ENCODE measurements around the gene CARD16.
"Not testable (repeated sequence)": the region's sequence is repeated elsewhere in the genome, so short reads cannot be mapped to it uniquely, and the experiment has no call there.

CARD16 gene

DNA sequence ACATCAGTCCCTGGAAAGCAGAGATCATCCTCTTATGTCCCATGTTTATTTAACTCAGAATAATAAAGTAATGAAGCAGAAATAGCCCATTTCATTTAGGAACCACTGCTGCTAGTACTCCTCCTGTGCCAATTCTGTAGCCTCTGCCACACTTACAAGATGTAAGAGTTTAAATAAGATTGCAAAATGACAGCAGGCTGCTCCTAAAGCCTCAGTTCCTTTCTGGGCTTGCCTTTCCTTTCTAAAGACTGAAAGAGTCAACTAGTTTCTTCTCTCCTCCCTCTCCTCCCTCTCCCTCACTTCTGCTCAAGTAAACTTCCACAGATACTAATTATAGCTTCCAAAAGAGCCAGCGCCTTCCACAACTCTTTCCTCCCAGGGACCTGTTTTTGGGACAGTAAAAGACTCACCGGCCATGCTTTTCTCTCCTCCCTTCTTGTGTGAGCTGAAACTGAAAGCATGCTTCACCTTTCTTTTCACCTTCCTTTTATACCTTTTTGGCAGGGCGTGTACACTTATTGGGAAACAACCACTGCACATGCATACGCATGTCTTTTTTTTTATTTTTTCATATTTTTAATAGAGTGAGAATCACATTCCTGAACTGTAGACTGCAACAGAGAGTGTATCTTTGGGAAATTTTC is 26.1 kb upstream of the CARD16 start:
- H3K79me2 ChIP-seq (ENCODE audit: control insufficient read depth, insufficient read depth, low read length, unreplicated experiment) = no peaks in the 10 kb centered on the region
- no peak overlapping the region for H2AFZ ChIP-seq (ENCODE audit: low read length, unreplicated experiment)
- H3K27ac ChIP-seq (ENCODE audit: low read depth, low read length) = no peak overlapping the region

DNA sequence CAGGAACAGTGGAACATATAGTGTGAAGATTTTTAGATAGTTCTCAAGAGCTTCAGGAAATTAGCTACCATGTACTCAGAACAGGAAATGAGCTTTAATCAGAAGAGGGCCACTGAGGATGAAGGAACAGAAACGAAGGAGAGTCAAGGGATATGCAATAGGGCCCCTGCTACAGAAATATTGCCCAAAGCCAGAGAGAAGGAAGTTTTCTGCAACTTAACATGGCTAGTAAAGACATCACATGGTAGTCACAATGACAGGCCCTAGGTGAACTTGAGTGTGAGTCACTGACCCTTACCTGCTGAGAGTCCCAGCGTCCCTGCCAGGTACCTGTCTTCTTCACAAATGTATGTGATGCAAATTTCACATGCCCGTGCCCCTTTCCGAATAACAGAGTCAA is 25.2 kb upstream of the CARD16 start:
- Histone ChIP-seq H3K4me1 (ENCODE audit: control insufficient read depth, insufficient read depth, low read length, unreplicated experiment) (no peaks in the 10 kb centered on the region), H3K4me3 (ENCODE audit: low read depth, low read length) (no peak overlapping the region), H2AFZ (ENCODE audit: low read length, unreplicated experiment) (no peak overlapping the region), H3K79me2 (ENCODE audit: control insufficient read depth, insufficient read depth, low read length, unreplicated experiment) (no peaks in the 10 kb centered on the region), H3K27ac (ENCODE audit: low read depth, low read length) (no peak overlapping the region), H3K27me3 (ENCODE audit: insufficient read depth, low read length) (no peaks in the 10 kb centered on the region), H3K36me3 (ENCODE audit: insufficient read depth, low read length) (no peaks in the 10 kb centered on the region)

More for the DNA sequence above, 26.1 kb upstream of the CARD16 start:
- Histone ChIP-seq H3K4me3 (ENCODE audit: low read depth, low read length) (no peak overlapping the region), H3K4me1 (ENCODE audit: control insufficient read depth, insufficient read depth, low read length, unreplicated experiment) (no peaks in the 10 kb centered on the region), H3K27me3 (ENCODE audit: insufficient read depth, low read length) (no peaks in the 10 kb centered on the region), H3K36me3 (ENCODE audit: insufficient read depth, low read length) (no peaks in the 10 kb centered on the region)

DNA sequence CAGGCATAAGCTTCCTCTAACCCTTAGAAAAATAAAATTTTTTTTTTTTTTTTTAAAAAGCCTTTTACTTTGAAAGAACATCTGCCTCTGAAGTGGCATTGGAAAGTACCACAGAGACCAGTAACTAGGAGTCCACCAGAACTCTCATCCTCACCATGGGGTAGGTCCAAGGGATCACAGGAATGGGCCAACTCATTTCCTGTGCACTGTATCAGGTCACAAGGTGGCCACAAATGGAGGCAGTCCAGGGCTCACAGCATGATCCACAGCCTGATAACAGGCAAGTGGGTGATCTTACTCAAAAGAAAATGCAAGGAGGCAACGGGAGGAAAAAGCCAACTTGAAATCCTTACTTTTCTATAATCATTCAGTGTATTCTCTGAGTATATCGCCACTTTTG is 24.6 kb upstream of the CARD16 start:
- not testable (repeated sequence) for H3K4me3 ChIP-seq (ENCODE audit: low read depth, low read length); H3K4me1 ChIP-seq (ENCODE audit: control insufficient read depth, insufficient read depth, low read length, unreplicated experiment); H3K27me3 ChIP-seq (ENCODE audit: insufficient read depth, low read length); H3K79me2 ChIP-seq (ENCODE audit: control insufficient read depth, insufficient read depth, low read length, unreplicated experiment); H3K27ac ChIP-seq (ENCODE audit: low read depth, low read length); H3K36me3 ChIP-seq (ENCODE audit: insufficient read depth, low read length); H2AFZ ChIP-seq (ENCODE audit: low read length, unreplicated experiment)

DNA sequence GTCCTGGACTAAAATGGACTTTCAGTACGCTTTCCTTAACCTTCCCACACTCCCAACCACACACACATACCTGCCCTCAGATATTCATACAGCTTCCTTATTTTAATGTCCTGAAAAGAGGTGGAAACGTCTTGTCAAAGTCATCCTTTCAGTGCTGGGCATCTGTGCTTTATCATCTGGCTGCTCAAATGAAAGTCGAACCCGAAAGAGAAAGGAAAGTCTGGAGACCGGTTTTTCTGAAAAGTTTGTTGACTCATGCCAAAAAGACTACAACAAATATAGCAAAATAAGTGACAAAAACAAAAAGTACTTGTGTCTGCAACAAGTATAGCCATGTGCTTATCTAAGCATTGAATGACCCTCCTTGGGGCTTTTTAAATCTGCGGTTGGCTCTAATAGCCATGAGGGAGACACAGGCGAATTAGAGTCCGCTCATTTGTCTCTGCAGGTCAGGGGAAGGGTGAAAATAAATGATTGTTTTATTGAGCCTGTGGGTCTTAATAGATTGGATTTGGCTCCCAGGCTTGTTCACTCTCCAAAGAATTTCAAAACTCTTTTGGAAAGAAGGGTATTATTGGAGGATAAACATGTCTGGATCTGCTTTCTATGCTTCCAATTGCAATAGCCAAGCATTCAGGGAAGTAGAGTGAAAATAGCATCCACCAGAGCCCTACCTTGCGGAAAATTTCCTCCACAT is 18.3 kb upstream of the CARD16 start:
- H3K27me3 ChIP-seq (ENCODE audit: insufficient read depth, low read length); H3K79me2 ChIP-seq (ENCODE audit: control insufficient read depth, insufficient read depth, low read length, unreplicated experiment); H3K27ac ChIP-seq (ENCODE audit: low read depth, low read length); H3K4me1 ChIP-seq (ENCODE audit: control insufficient read depth, insufficient read depth, low read length, unreplicated experiment); H3K36me3 ChIP-seq (ENCODE audit: insufficient read depth, low read length): not testable (repeated sequence)
- Histone ChIP-seq H3K4me3 (ENCODE audit: low read depth, low read length) (peak overlapping the region; percentile 31), H2AFZ (ENCODE audit: low read length, unreplicated experiment) (peak overlapping the region; percentile 12)

DNA sequence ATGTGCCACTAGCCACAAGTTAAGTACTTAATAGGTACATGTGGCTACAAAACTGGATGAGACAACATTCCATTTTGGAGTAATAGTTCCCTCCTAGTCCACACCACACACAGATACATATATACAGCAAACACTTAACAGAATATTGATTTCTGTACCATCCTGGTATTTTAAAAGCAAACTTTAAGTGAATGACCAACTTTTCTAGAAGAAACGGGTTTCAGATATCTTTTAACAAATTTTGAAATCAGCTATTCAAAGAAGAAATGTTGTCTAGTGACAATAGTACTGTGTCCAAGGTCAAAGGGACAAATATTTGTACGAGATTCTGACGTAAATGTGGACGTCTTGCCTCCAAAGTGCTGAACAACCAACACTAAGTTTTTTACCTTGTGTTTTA is 12.3 kb upstream of the CARD16 start:
- Histone ChIP-seq H3K36me3 (ENCODE audit: insufficient read depth, low read length) (no peaks in the 10 kb centered on the region), H3K4me1 (ENCODE audit: control insufficient read depth, insufficient read depth, low read length, unreplicated experiment) (no peaks in the 10 kb centered on the region), H2AFZ (ENCODE audit: low read length, unreplicated experiment) (no peak overlapping the region), H3K4me3 (ENCODE audit: low read depth, low read length) (no peak overlapping the region), H3K79me2 (ENCODE audit: control insufficient read depth, insufficient read depth, low read length, unreplicated experiment) (no peaks in the 10 kb centered on the region), H3K27me3 (ENCODE audit: insufficient read depth, low read length) (no peaks in the 10 kb centered on the region), H3K27ac (ENCODE audit: low read depth, low read length) (no peak overlapping the region)

DNA sequence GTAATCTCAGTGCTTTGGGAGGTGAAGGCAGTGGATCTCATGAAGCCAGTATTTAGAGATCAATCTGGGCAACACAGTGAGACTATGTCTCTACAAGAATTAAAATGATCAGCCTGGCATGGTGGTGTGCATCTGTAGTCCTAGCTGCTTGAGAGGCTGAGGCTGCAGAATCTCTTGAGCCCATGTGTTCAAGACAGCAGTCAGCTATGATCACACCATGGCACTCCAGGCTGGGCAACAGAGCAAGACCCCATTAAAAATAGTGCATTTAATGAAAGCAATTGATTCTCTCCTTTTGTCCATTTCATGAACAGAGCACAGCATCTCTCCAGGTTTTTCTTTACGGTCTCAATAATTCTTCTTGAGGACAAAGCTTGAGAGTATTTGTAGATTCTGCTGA is 11.3 kb upstream of the CARD16 start:
- Histone ChIP-seq H3K27ac (ENCODE audit: low read depth, low read length) (no peak overlapping the region), H3K36me3 (ENCODE audit: insufficient read depth, low read length) (no peaks in the 10 kb centered on the region), H2AFZ (ENCODE audit: low read length, unreplicated experiment) (no peak overlapping the region), H3K4me1 (ENCODE audit: control insufficient read depth, insufficient read depth, low read length, unreplicated experiment) (no peaks in the 10 kb centered on the region), H3K27me3 (ENCODE audit: insufficient read depth, low read length) (no peaks in the 10 kb centered on the region), H3K79me2 (ENCODE audit: control insufficient read depth, insufficient read depth, low read length, unreplicated experiment) (no peaks in the 10 kb centered on the region), H3K4me3 (ENCODE audit: low read depth, low read length) (no peak overlapping the region)

DNA sequence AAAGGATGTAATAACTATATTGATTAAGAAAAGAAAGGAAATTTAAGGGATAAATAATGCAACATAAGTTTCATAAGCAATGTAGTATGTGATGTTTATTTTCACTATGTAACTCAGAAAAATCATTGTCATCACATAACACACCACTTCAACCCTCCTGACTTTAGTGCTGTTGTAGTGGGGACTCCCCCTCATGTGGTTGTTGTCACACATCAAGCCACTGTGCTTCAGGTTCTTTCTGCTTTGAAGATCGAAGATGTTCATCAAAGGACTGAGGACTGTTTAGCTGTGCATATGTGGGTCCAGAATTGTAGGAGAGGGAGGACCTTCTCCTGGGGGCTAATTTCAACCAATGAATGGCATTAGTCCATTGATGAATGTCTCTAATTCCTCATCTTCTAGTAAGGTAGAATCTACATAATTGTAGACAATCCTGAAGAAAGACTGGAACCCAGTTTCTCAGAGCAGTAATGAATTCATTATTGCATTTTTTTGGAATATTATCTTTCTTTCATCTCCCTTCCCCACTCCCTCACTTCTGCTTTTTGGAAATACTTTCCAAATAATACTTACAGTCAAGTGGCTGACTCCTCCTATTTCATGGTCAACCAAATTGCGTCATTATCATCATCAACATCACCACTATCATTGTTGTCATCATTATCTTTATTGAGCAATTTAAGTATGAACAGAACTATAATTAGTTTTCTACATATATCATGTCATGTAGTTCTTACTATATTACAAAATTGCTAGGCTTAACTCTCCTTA is 9.8 kb upstream of the CARD16 start:
- Histone ChIP-seq H3K36me3 (ENCODE audit: insufficient read depth, low read length) (no peaks in the 10 kb centered on the region), H3K79me2 (ENCODE audit: control insufficient read depth, insufficient read depth, low read length, unreplicated experiment) (no peaks in the 10 kb centered on the region)

DNA sequence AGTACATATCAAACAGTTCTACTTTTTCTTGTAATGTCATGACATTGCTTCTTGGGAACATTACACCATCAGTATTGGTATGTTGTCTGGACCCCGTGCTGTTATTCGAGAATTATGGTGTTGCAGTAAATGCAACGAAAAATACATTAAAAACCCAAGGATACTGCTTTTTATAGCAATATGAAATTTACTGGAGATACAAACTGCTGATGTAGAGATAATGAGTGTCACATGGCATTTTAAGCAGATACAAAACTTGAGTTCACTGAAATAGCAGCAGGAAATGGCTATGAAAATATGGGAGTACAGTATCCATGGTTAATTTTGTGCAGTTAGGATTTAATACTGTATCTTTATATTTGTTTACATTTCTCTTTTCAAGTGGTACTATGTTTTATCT is 7.4 kb upstream of the CARD16 start:
- Histone ChIP-seq H3K4me1 (ENCODE audit: control insufficient read depth, insufficient read depth, low read length, unreplicated experiment) (peaks cover 2% of the 10 kb centered on the region), H3K36me3 (ENCODE audit: insufficient read depth, low read length) (no peaks in the 10 kb centered on the region), H2AFZ (ENCODE audit: low read length, unreplicated experiment) (no peak overlapping the region), H3K27me3 (ENCODE audit: insufficient read depth, low read length) (no peaks in the 10 kb centered on the region), H3K27ac (ENCODE audit: low read depth, low read length) (no peak overlapping the region), H3K4me3 (ENCODE audit: low read depth, low read length) (no peak overlapping the region), H3K79me2 (ENCODE audit: control insufficient read depth, insufficient read depth, low read length, unreplicated experiment) (no peaks in the 10 kb centered on the region)

More for the DNA sequence above, 9.8 kb upstream of the CARD16 start:
- Histone ChIP-seq H2AFZ (ENCODE audit: low read length, unreplicated experiment) (no peak overlapping the region), H3K27ac (ENCODE audit: low read depth, low read length) (no peak overlapping the region), H3K4me1 (ENCODE audit: control insufficient read depth, insufficient read depth, low read length, unreplicated experiment) (no peaks in the 10 kb centered on the region), H3K4me3 (ENCODE audit: low read depth, low read length) (no peak overlapping the region), H3K27me3 (ENCODE audit: insufficient read depth, low read length) (no peaks in the 10 kb centered on the region)

DNA sequence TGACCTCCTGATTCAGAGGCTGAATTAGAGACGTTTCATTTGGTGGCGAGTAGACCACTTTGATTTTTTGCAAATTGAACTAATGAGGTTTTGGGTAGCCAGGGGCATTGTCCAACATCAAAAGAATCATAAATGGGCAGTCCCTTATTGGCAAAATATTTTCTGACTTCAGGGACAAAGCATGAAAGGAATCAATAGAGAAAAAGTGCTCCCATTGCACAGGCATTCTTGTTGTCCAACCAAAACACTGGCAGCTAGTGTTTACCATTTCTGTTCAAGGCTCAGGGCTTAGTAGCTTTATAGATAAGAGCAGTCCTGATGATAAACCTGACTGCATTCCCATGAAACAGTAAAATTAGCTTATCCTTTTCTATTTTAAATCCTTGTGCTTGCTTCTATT is 6.4 kb upstream of the CARD16 start:
- H2AFZ ChIP-seq (ENCODE audit: low read length, unreplicated experiment) = no peak overlapping the region
- H3K79me2 ChIP-seq (ENCODE audit: control insufficient read depth, insufficient read depth, low read length, unreplicated experiment) = no peaks in the 10 kb centered on the region
- H3K4me1 ChIP-seq (ENCODE audit: control insufficient read depth, insufficient read depth, low read length, unreplicated experiment) = peaks cover 8% of the 10 kb centered on the region
- no peak overlapping the region for H3K27ac ChIP-seq (ENCODE audit: low read depth, low read length)
- no peaks in the 10 kb centered on the region for H3K36me3 ChIP-seq (ENCODE audit: insufficient read depth, low read length)
- no peak overlapping the region for H3K4me3 ChIP-seq (ENCODE audit: low read depth, low read length)
- H3K27me3 ChIP-seq (ENCODE audit: insufficient read depth, low read length) = no peaks in the 10 kb centered on the region

DNA sequence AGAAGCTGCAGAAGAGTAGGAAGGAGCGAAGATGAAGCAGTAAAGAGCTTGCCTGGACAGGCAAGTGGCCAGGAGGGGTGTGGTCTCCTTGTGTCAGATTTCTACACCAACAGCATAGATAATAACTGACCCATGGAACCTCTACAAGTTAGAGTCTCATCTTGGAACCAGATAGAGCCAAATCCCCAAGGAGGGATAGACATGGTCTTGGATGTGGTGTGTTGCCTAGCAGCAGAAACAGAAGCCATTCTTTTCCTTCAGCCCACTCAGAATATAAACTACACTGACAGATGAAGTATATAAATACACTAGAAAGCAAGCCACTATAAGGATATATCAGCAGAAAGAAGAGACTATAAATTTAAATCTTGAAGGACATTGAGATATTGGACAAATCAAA is 4.3 kb upstream of the CARD16 start:
- Histone ChIP-seq H3K27me3 (ENCODE audit: insufficient read depth, low read length) (no peaks in the 10 kb centered on the region), H3K27ac (ENCODE audit: low read depth, low read length) (no peak overlapping the region), H3K4me3 (ENCODE audit: low read depth, low read length) (no peak overlapping the region), H3K36me3 (ENCODE audit: insufficient read depth, low read length) (no peaks in the 10 kb centered on the region), H3K4me1 (ENCODE audit: control insufficient read depth, insufficient read depth, low read length, unreplicated experiment) (peaks cover 18% of the 10 kb centered on the region), H2AFZ (ENCODE audit: low read length, unreplicated experiment) (no peak overlapping the region), H3K79me2 (ENCODE audit: control insufficient read depth, insufficient read depth, low read length, unreplicated experiment) (no peaks in the 10 kb centered on the region)
